ENCODE measurements around the gene TSPYL2. TPM values are rescaled to one million over a fixed set of nuclear protein-coding genes. Genes with fewer than 3 reads are reported as not detected.

Gene TSPYL2
- total RNA-seq, 6 donors from 2014 or later, result 33.4 to 162 (median 46.6) TPM

DNA sequence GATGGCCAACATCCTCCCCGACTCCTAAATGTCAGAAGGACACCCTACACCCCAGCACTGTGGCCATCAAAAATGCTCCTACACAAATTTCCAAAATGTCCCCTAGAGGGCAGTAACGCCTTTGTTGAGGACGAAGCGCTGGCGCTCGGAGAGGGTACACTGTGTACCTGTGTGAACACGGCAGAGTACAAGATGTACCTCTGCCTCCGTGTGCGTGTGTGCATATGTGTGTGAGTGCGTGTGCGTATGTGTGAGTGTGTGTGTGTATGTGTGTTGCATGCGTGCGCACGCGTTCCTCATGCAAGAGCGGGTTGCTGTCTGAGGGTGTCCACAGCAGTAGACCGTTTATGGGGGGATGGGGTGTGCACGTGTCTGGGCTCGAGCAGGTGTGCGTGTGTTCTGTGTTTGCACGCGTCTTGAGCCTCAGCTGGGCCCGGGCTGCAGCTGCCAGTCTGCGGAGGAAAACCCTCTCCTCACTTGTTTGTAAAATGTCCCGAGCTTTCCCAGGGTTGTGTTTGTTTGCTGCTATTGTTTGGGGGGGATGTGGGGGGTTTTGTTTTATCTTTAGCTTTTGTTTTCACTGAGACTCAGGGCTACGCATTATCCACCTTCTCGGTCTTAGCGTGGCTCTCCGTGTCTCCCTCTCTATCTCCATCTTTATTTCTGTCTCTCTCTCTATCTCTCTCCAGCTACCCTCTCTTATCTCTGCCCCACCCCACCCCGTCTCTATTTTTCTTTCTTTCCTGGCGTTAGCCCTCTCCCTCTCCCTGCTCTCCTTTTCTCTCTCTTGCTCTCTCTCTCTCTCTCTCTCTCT is 10.4 kb upstream of the TSPYL2 start:
- DNase-seq (peak; percentile 44 to 78), ATAC-seq (ENCODE audit: low FRiP score in 2 of 2) (peak; percentile 92)
- no peaks in the 10 kb centered on the region for H3K9me3 ChIP-seq
- H3K4me1 ChIP-seq, result peaks cover 0 to 10% (median 0%) of the 10 kb centered on the region in 4 donors
- peak overlapping the region; percentile 25 to 44 (median 36) for H3K4me3 ChIP-seq
- WGBS, 2 donors, result 2 to 11% methylated on average over 11 to 25 of the region's 31 CpGs
- no peaks in the 10 kb centered on the region for H3K27me3 ChIP-seq
- H3K27ac ChIP-seq, result peak overlapping the region; percentile 53 to 79 (median 76)
- no peaks in the 10 kb centered on the region for H3K36me3 ChIP-seq
- TF ChIP-seq POLR2AphosphoS5 (IDR thresholded peaks at IDR 0.05) (peak; percentile 91 to 95), EP300 (IDR thresholded peaks at IDR 0.05) (peak; percentile 45 to 100 (median 97)), POLR2A (IDR thresholded peaks at IDR 0.05) (peak in 1 of 4 donors; percentile 28)
- TF ChIP-seq, protein P1, sequence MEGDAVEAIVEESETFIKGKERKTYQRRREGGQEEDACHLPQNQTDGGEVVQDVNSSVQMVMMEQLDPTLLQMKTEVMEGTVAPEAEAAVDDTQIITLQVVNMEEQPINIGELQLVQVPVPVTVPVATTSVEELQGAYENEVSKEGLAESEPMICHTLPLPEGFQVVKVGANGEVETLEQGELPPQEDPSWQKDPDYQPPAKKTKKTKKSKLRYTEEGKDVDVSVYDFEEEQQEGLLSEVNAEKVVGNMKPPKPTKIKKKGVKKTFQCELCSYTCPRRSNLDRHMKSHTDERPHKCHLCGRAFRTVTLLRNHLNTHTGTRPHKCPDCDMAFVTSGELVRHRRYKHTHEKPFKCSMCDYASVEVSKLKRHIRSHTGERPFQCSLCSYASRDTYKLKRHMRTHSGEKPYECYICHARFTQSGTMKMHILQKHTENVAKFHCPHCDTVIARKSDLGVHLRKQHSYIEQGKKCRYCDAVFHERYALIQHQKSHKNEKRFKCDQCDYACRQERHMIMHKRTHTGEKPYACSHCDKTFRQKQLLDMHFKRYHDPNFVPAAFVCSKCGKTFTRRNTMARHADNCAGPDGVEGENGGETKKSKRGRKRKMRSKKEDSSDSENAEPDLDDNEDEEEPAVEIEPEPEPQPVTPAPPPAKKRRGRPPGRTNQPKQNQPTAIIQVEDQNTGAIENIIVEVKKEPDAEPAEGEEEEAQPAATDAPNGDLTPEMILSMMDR (IDR thresholded peaks at IDR 0.05), result peak; percentile 63 to 81 (median 70)

DNA sequence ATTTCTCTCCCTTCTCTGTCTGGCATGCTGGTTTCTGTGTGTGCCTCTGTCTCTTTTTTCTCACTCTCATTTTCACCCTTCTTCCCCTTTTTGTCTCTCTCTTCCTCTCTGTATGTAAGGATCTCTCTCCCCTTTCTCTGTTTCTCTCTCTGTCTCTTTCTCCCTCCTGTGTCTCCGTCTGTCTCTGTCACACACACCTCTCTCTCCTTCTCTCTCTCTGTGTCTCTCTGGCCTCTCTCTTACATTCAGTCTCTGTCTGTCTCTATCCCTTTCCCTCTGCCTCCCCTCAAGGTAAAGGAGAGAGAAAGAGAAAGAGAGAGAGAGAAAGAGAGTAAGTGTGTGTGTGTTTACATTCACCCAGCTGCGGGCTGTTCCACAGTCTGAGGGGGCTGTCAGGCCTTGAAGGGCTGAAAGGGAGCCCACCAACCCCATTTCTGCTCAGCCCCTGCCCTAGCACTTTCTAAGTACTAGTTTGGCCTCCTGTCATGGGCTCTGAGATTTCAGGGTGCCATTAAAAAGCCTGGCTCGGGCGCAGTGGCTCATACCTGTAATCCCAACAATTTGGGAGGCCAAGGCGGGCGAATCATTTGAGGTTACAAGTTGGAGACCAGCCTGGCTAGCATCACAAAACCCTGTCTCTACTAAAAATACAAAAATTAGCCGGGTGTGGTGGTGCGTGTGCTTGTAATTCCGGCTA is 9.6 kb upstream of the TSPYL2 start:
- WGBS, 2 donors, result 62 to 75% methylated on average over 7 to 9 of the region's 9 CpGs

DNA sequence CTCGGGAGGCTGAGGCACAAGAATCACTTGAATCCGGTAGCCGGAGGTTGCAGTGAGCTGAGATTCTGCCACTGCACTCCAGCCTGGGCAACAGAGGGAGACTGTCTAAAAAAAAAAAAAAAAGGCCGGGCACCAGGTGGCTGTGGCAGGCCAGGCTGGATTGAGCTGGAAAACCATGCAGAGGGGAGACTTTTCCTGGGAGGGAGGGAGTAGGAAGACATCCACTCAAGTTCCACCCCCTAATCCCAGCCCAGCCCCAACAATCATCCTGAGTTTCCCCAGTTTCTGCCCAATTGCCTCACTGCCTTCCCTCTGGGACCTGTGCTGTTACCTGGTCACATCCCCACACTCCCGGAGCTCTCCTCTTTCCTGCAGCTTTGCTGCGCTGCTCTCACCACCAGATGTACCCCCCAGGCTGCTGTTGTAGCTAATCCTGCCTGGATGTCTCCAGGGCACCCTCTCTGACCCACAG is 9.0 kb upstream of the TSPYL2 start:
- Histone ChIP-seq H3K9me3 (no peaks in the 10 kb centered on the region), H3K27ac (peak overlapping the region in 3 of 4 donors; percentile 76 to 79 (median 76)), H3K4me3 (no peak overlapping the region), H3K36me3 (no peaks in the 10 kb centered on the region), H3K4me1 (peaks cover 0 to 10% (median 0%) of the 10 kb centered on the region in 4 donors), H3K27me3 (no peaks in the 10 kb centered on the region)
- no peak for TF ChIP-seq POLR2AphosphoS5 (IDR thresholded peaks at IDR 0.05)
- TF ChIP-seq EP300 (IDR thresholded peaks at IDR 0.05), result no peak
- TF ChIP-seq, protein P1 (IDR thresholded peaks at IDR 0.05), result no peak
- no peak for TF ChIP-seq POLR2A (IDR thresholded peaks at IDR 0.05)
- ATAC-seq (ENCODE audit: low FRiP score in 2 of 2), result no peak
- no peak for DNase-seq
- WGBS, 2 donors, result 64 to 76% methylated on average over 6 of the region's 6 CpGs

More for the DNA sequence above, 9.6 kb upstream of the TSPYL2 start:
- DNase-seq (no peak), ATAC-seq (ENCODE audit: low FRiP score in 2 of 2) (no peak)
- no peaks in the 10 kb centered on the region for H3K9me3 ChIP-seq
- H3K36me3 ChIP-seq, result no peaks in the 10 kb centered on the region
- peak overlapping the region; percentile 53 to 79 (median 76) for H3K27ac ChIP-seq
- H3K4me1 ChIP-seq, result peaks cover 0 to 10% (median 0%) of the 10 kb centered on the region in 4 donors
- H3K4me3 ChIP-seq, result peak overlapping the region in 3 of 4 donors; percentile 29 to 44 (median 42)
- TF ChIP-seq POLR2A (IDR thresholded peaks at IDR 0.05), result no peak
- no peak for TF ChIP-seq POLR2AphosphoS5 (IDR thresholded peaks at IDR 0.05)
- no peak for TF ChIP-seq EP300 (IDR thresholded peaks at IDR 0.05)
- TF ChIP-seq, protein P1 (IDR thresholded peaks at IDR 0.05), result no peak
- H3K27me3 ChIP-seq, result no peaks in the 10 kb centered on the region

DNA sequence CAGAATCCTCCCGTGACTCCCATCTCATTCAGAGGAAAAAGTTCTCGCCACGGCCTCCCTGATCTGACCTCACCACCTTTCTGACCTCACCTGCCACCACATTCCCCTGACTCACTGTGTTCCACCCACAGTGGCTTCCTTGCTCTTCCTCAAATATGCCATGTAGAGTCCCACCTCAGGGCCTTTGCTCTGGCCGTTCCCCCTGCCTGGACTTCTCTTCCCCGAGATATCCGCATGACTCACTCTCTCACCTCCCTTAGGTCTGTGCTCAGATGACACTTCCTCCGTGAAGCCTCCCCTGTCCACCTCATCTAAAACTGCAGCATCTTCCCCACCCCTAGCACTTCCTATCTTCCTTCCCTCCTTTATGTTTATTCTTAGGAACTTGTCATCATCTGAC is 7.2 kb upstream of the TSPYL2 start:
- Histone ChIP-seq H3K4me3 (no peak overlapping the region), H3K4me1 (peaks cover 0 to 10% (median 0%) of the 10 kb centered on the region in 4 donors), H3K27ac (no peak overlapping the region), H3K9me3 (no peaks in the 10 kb centered on the region), H3K27me3 (no peaks in the 10 kb centered on the region), H3K36me3 (no peaks in the 10 kb centered on the region)
- DNase-seq, result no peak
- no peak for ATAC-seq (ENCODE audit: low FRiP score in 2 of 2)
- 83 to 85% methylated on average over 7 of the region's 7 CpGs for WGBS, 2 donors
- no peak for TF ChIP-seq POLR2A (IDR thresholded peaks at IDR 0.05)
- no peak for TF ChIP-seq EP300 (IDR thresholded peaks at IDR 0.05)
- no peak for TF ChIP-seq POLR2AphosphoS5 (IDR thresholded peaks at IDR 0.05)
- TF ChIP-seq, protein P1 (IDR thresholded peaks at IDR 0.05), result no peak

Measured in upper lobe of left lung (tissue), 6 donors.